GM19035 (cell line): Measurements from ENCODE around the gene PIKFYVE.
"Not testable (repeated sequence)": the region's sequence is repeated elsewhere in the genome, so short reads cannot be mapped to it uniquely, and the experiment has no call there.

Source experiments
- ATAC-seq: cut with Tn5 transposase; IDR thresholded peaks from one replicate; pipeline ENCODE4 v1.9.1; 2021; ENCODE audit not compliant: unreplicated experiment

The PIKFYVE gene

GRCh38 chr2:208254871-208255556 lies 11.0 kb upstream of the PIKFYVE start, which contains the start of gene IDH1:
Gene IDH1 (minus strand): TSS chr2:208255071. CDS start chr2:208251551, 3,520 bp downstream.
- peak; percentile 63 for ATAC-seq

- ATAC-seq: peak; percentile 9
Observed at GRCh38 chr2:208255557-208256106, 10.4 kb upstream of the PIKFYVE start.

GRCh38 chr2:208256192-208256782 lies 9.8 kb upstream of the PIKFYVE start:
- ATAC-seq: no peak

- not testable (repeated sequence) for ATAC-seq
Observed at GRCh38 chr2:208256849-208257813, 8.9 kb upstream of the PIKFYVE start.

GRCh38 chr2:208265371-208265800 lies 669 bp upstream of the PIKFYVE start:
- ATAC-seq: peak; percentile 41

- ATAC-seq: peak; percentile 6
Observed at GRCh38 chr2:208266553-208266893, 468 bp downstream of the PIKFYVE start.

- no peak for ATAC-seq
Observed at GRCh38 chr2:208266936-208267335, 881 bp downstream of the PIKFYVE start.

GRCh38 chr2:208267526-208267925 lies 1.5 kb downstream of the PIKFYVE start:
- ATAC-seq: not testable (repeated sequence)

- no peak for ATAC-seq
Observed at GRCh38 chr2:208268156-208268952, 2.3 kb downstream of the PIKFYVE start.

GRCh38 chr2:208269091-208269490 lies 3.0 kb downstream of the PIKFYVE start:
- ATAC-seq: no peak

- no peak for ATAC-seq
Observed at GRCh38 chr2:208274748-208275147, 8.7 kb downstream of the PIKFYVE start.

- no peak for ATAC-seq
Observed at GRCh38 chr2:208278549-208278948, 12.5 kb downstream of the PIKFYVE start.

GRCh38 chr2:208279236-208279635 lies 13.2 kb downstream of the PIKFYVE start:
- no peak for ATAC-seq

- no peak for ATAC-seq
Observed at GRCh38 chr2:208280234-208280633, 14.2 kb downstream of the PIKFYVE start.

GRCh38 chr2:208280933-208281332 lies 14.9 kb downstream of the PIKFYVE start:
- ATAC-seq: peak; percentile 64

- ATAC-seq: no peak
Observed at GRCh38 chr2:208285853-208286252, 19.8 kb downstream of the PIKFYVE start.

- ATAC-seq: peak; percentile 48
Observed at GRCh38 chr2:208294482-208295024, 28.5 kb downstream of the PIKFYVE start.

- ATAC-seq: no peak
Observed at GRCh38 chr2:208295834-208296233, 29.8 kb downstream of the PIKFYVE start.

GRCh38 chr2:208296610-208297009 lies 30.6 kb downstream of the PIKFYVE start:
- ATAC-seq: no peak

GRCh38 chr2:208297961-208298360 lies 31.9 kb downstream of the PIKFYVE start:
- no peak for ATAC-seq
